HG03460 (cell line): ENCODE measurements around the gene METTL9.
"Not testable (repeated sequence)": the region's sequence is repeated elsewhere in the genome, so short reads cannot be mapped to it uniquely, and the experiment has no call there.

Experiments
- ATAC-seq: cut with Tn5 transposase; IDR thresholded peaks from one replicate; pipeline ENCODE4 v1.9.1; 2021; ENCODE audit not compliant: unreplicated experiment

METTL9 gene

GRCh38 chr16:21608639-21609328, 9.4 kb downstream of the METTL9 start:
- no peak for ATAC-seq

DNA sequence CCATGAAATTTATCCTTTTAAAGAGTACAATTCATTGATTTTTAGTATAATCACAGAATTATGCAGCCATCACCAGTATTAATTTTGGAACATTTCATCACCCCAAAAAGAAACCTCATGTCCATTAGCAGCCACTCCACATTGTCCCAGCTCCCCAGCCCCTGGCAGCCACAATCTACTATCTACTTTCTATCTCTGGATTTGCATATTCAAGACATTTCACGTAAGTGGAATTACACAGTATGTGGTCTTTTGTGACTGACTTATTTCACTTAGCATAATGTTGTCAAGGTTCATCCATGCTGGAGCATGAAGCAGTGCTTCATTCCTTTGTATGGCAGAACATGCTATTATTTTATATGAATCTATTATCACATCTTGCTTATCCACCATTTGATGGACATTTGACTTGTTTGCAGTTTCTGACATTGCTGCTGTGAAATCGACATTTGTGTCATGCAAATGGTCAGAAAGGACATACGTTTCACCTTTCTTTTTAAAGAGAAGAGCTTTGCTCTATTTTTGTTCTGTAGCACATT, 10.7 kb downstream of the METTL9 start:
- no peak for ATAC-seq

GRCh38 chr16:21610766-21611165, 11.4 kb downstream of the METTL9 start:
- ATAC-seq = no peak

DNA sequence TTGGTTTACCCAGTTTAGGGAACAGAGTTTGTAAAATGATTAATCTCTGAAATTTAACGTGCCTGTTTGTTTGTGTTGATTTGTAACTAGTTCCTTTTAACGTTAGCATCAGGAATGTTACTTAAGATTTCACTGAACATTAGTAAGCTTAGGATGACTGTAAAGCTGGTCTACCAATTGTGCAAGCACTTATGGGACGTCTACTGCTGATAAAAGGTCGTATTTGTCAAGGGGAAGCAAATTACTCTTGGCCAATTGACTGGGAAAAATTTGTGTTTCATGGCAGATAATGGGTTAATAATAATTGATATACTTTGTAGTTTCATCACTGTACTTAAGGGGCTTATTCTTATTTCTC, 11.8 kb downstream of the METTL9 start:
- ATAC-seq = no peak

GRCh38 chr16:21611556-21612384, 12.4 kb downstream of the METTL9 start:
- no peak for ATAC-seq

DNA sequence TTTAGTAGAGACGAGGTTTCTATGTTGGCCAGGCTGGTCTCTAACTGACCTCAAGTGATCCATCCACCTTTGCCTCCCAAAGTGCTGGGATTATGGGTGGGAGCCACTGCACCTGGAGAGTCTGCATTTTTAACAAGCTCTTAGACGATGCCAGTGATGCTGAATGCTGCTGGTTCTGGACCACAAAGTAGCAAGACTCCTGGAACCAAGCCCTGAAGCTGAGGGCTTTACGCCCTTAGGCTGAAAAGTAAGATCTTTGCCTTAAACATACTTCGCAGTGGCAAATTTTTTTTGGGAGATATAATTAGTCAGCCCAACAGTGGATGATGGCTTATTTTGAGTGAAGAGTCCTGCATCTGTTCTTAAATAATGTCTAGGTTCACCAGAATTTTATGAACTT, 14.0 kb downstream of the METTL9 start:
- ATAC-seq = no peak

GRCh38 chr16:21613781-21614180, 14.4 kb downstream of the METTL9 start:
- ATAC-seq = no peak

GRCh38 chr16:21614896-21615295, 15.5 kb downstream of the METTL9 start:
- ATAC-seq = no peak

DNA sequence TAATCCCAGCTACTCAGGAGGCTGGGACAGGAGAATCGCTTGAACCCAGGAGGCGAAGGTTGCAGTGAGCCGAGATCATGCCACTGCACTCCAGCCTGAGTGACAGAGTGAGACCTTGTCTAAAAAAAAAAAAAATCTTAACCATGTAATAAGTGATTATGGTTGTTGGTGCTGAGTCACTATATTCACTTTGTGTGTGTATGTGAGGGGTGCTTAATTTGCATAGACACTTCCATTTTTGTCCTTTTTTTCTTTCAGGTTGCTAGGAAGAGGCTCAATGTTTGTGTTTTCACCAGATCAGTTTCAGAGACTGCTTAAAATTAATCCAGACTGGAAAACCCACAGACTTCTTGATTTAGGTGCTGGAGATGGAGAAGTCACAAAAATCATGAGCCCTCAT, 18.2 kb downstream of the METTL9 start:
- ATAC-seq = no peak

- ATAC-seq = no peak
These were observed 18.9 kb downstream of the METTL9 start for GRCh38 chr16:21618281-21618680.

GRCh38 chr16:21619765-21620425, 20.5 kb downstream of the METTL9 start:
- no peak for ATAC-seq

DNA sequence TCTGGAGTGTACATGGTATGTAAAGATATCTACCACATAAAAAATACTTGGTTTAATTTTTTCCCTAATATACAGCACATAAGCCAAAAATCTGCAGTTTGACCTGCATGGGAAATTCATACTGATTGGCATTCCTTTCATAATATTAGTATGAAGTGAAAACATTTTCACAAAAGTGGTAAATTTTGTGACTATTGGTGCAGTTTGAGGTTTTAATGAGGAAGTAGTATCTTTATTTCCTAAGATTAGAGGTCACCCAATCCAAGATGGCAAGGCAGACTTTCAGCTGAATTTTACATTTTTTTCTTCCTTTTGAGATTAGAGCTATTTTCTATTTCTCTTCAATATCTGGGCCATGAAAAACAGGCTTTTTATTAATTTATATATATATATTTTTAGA, 21.2 kb downstream of the METTL9 start:
- ATAC-seq = no peak

DNA sequence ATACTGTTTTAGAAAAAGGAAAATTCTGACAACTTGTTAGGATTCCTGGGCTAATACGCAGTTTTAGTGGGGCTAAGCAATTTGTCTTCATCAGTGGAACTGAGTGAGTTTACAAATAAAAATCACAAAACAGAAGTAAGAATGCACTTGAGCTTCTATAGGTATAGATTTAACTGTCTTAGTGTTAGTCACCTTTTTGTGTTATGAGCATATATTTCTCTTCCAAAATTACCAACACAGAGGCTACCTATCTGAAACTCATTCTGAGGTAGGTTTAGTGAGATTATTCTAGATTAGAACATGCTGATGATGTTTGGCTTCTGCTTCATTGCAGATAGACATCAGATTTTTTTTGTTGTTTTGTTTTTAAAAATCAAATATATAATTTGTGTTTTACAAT, 23.2 kb downstream of the METTL9 start:
- ATAC-seq = no peak

GRCh38 chr16:21625026-21625425, 25.6 kb downstream of the METTL9 start:
- no peak for ATAC-seq

- no peak for ATAC-seq
These were observed 27.4 kb downstream of the METTL9 start for GRCh38 chr16:21626659-21627277.

DNA sequence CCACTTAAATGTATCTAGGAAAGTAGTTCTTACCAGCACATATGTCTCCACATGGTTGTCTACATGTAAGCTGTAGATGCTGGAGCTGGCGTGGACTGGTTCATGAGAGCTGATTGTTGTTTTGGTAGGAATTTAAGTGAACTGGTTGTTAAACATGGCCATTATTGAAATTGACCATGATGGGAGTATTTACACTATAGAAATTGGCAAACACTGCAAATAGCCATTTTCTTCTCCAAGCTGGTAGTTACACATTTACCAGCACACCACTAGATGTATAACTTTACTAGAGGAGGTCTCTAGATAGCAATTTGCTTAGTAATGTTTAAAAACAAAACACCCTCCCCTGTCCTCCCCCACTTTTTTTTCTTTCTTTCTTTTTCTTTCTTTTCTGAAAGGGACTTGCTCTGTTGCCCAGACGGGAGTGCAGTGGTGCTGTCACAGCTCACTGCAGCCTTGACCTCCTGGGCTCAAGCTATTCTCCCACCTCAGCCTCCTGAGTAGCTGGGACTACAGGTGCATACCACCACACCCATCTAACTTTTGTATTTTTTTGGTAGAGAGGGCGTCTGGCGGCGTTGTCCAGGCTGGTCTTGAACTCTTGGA, 28.8 kb downstream of the METTL9 start:
- ATAC-seq = no peak

DNA sequence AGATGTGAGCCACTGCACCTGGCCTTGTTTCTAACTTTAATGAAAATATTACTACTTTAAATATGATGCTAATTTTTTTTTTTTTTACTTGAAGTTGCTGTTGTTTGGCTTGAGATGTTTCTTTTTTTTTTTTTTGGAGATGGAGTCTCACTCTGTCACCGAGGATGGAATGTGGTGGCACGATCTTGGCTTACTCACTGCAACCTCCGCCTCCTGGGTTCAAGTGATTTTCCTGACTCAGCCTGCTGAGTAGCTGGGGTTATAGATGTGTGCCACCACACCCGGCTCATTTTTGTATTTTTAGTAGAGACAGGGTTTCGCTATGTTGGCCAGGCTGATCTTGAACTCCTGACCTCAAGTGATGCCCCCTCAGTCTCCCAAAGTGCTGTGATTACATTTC, 29.4 kb downstream of the METTL9 start:
- ATAC-seq = no peak

DNA sequence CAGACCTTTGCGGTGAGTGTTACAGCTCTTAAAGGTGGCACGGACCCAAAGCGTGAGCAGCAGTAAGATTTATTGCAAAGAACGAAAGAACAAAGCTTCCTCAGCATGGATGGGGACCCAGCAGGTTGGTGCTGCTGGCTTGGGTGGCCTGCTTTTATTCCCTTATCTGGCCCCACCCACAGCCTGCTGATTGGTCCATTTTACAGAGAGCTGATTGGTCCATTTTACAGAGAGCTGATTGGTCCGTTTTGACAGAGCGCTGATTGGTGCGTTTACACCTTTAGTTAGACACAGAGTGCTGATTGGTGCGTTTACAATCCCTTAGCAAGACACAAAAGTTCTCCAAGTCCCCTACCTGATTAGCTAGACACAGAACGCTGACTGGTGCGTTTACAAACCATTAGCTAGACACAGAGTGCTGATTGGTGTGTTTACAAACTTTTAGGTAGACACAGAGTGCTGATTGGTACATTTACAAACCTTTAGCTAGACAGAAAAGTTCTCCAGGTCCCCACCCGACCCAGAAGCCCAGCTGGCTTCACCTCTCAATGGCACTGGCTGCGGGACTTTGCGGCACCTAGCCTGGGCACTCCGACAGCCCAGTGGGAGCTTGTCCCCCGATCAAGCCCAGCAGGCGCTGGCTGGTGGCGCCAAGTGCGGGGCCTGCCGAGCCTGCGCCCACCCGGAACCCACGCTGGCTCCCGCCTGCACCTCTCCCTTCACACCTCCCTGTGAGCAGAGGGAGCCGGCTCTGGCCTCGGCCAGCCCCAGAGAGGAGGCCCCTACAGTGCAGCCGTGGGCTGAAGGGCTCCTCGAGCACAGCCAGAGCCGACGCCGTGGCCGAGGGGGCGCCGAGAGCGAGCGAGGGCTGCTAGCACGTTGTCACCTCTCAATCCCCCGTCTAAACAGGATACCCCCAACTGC, 30.5 kb downstream of the METTL9 start:
- ATAC-seq = not testable (repeated sequence)

GRCh38 chr16:21630866-21631265, 31.5 kb downstream of the METTL9 start:
- ATAC-seq = not testable (repeated sequence)

DNA sequence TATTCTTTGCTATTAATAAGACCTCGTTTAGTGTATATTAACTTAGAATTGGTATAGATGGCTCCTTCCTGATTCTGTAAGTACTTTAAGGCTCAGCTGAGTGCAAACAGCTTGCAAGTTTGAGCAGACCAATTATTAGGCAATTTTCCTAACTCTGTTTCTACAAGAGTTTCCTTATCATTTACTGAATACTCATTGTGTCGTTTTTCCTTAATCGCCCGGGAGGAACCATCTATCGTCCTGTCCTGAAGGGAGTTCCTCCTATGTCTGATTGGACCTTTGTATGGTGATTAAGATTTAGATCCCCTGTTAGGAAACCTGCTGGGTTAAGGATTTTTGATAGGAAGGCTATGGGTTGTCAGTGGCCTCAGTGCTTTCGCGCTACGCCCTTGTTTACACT, 32.0 kb downstream of the METTL9 start:
- not testable (repeated sequence) for ATAC-seq
